HepG2 (cell line): ENCODE data around the gene TTLL8. TPM values are rescaled to one million over a fixed set of nuclear protein-coding genes. Genes with fewer than 3 reads are reported as not detected.

ENCODE experiments used
- BCL3 ChIP-seq: sonication (generic); formaldehyde crosslinking; IDR thresholded peaks from 2 replicates; pipeline ENCODE4 v1.5.1; 2020; ENCODE audit warnings: mild to moderate bottlenecking, missing genetic modification reagents, moderate library complexity
- FOXK2 ChIP-seq: fragments of 450-650 bp; IDR thresholded peaks from 2 replicates; pipeline ENCODE4 v1.6.1; 2016
- HBP1 ChIP-seq: IDR thresholded peaks from 2 replicates; pipeline ENCODE4 v1.6.1; 2016; ENCODE audit warnings: low read depth, control low read depth
- HNRNPH1 ChIP-seq: fragments of 200-400 bp; formaldehyde crosslinking; optimal IDR thresholded peaks from 2 replicates; pipeline ENCODE3; 2017; ENCODE audit warnings: mild to moderate bottlenecking, low read depth, low read length
- MED8 ChIP-seq: sonication (generic); formaldehyde crosslinking; IDR thresholded peaks from 2 replicates; pipeline ENCODE4 v1.8.1; 2023; ENCODE audit warnings: mild to moderate bottlenecking, missing genetic modification reagents; ENCODE audit not compliant: insufficient replicate concordance
- PATZ1 ChIP-seq: sonication (generic); formaldehyde crosslinking; IDR thresholded peaks from 2 replicates; pipeline ENCODE4 v1.4.0; 2020; ENCODE audit warnings: missing genetic modification reagents
- TFE3 ChIP-seq: IDR thresholded peaks from 2 replicates; pipeline ENCODE4 v1.6.1; 2016
- ZBTB39 ChIP-seq: sonication (generic); formaldehyde crosslinking; IDR thresholded peaks from 2 replicates; pipeline ENCODE4 v1.5.0; 2020; ENCODE audit warnings: missing genetic modification reagents
- ZNF318 ChIP-seq: sonication (generic); formaldehyde crosslinking; IDR thresholded peaks from 2 replicates; pipeline ENCODE4 v1.4.0; 2020; ENCODE audit warnings: mild to moderate bottlenecking, missing genetic modification reagents
- ZNF562 ChIP-seq: sonication (generic); formaldehyde crosslinking; IDR thresholded peaks from 2 replicates; pipeline ENCODE4 v1.8.0; 2022; ENCODE audit warnings: missing genetic modification reagents, borderline replicate concordance
- ZNF607 ChIP-seq: sonication (generic); formaldehyde crosslinking; IDR thresholded peaks from 2 replicates; pipeline ENCODE4 v1.5.1; 2020; ENCODE audit warnings: missing genetic modification reagents, mild to moderate bottlenecking, borderline replicate concordance
- ZNF883 ChIP-seq: sonication (generic); formaldehyde crosslinking; IDR thresholded peaks from 2 replicates; pipeline ENCODE4 v1.5.1; 2020; ENCODE audit warnings: mild to moderate bottlenecking, missing genetic modification reagents; ENCODE audit errors: not compliant biosample characterization
- polyA plus RNA-seq, 8 experiments: library from polyadenylated mRNA; depleted of rRNA in 3 of 8; stranded (reverse) in 7 of 8; unstranded in 1 of 8; fragments of >200 nt; fragmentation: Illumina TruSeq in 4 of 8; extraction: Trizol in 4 of 8; gene quantifications; 2 replicates each; pipeline versions ENCODE4 v1.2.1 to v1.2.3, GENCODE V29; 2011 to 2016; ENCODE audit warnings: low read depth in 4 of 8, missing spikeins in 1 of 8, mixed read lengths in 1 of 8; ENCODE audit not compliant: insufficient read depth in 1 of 8
- total RNA-seq, 5 experiments: library from RNA; depleted of rRNA; stranded (reverse); fragments of >200 nt; fragmentation: Illumina TruSeq; extraction: Trizol; gene quantifications; 2 replicates each; pipeline ENCODE4 v1.2.3, GENCODE V29; 2016; ENCODE audit warnings: low read depth in 1 of 5

TTLL8 gene
- total and polyA plus RNA-seq, 2 of the 13 experiments (the other 11 are each of a cell fraction or from before 2014, with no cell fraction given) = not detected

- TF ChIP-seq ZNF318 (CRISPR knock-in tag) (no peak), ZNF883 (CRISPR knock-in tag) (no peak), ZBTB39 (CRISPR knock-in tag) (no peak), MED8 (CRISPR knock-in tag) (no peak), ZNF562 (CRISPR knock-in tag) (peak; percentile 58; the same call in 1 of the 2 replicates), BCL3 (no peak), ZNF607 (CRISPR knock-in tag) (peak; percentile 79; the same call in 1 of the 2 replicates), FOXK2 (no peak), HNRNPH1 (no peak), HBP1 (peak; percentile 65; the same call in 1 of the 2 replicates), PATZ1 (CRISPR knock-in tag) (peak; percentile 34; the same call in 1 of the 2 replicates), TFE3 (CRISPR knock-in tag) (peak; percentile 90)
These were observed 44.8 kb upstream of the TTLL8 start (continued) for GRCh38 chr22:50102946-50103345.
